ENCODE measurements around the gene GTF2B. TPM values are rescaled to one million over a fixed set of nuclear protein-coding genes. Genes with fewer than 3 reads are reported as not detected.

The GTF2B gene
- total and polyA plus RNA-seq, 7 donors, result 21.6 to 47.4 (median 33.9) TPM

GRCh38 chr1:88911161-88911560, 19.8 kb upstream of the GTF2B start:
- no peak overlapping the region for H3K27ac ChIP-seq
- intact Hi-C loops (cut with DNase I), result no loop called here
- TF ChIP-seq CTCF (IDR thresholded peaks at IDR 0.05) (no peak), POLR2AphosphoS5 (IDR thresholded peaks at IDR 0.05) (no peak), POLR2A (IDR thresholded peaks at IDR 0.05) (no peak), EP300 (IDR thresholded peaks at IDR 0.05) (no peak)
- H3K27me3 ChIP-seq, result no peaks in the 10 kb centered on the region
- WGBS, 2 donors, result 70 to 89% methylated on average over 9 of the region's 9 CpGs
- no peaks in the 10 kb centered on the region for H3K4me1 ChIP-seq
- no peak for DNase-seq
- no peak overlapping the region for H3K4me3 ChIP-seq
- H3K36me3 ChIP-seq, result no peaks in the 10 kb centered on the region
- no peaks in the 10 kb centered on the region for H3K9me3 ChIP-seq

- 93 to 96% methylated on average over 1 of the region's 1 CpG for WGBS, 2 donors
- no peaks in the 10 kb centered on the region for H3K27me3 ChIP-seq
Observed at GRCh38 chr1:88910401-88910800, 19.0 kb upstream of the GTF2B start.

GRCh38 chr1:88900883-88901282, 9.5 kb upstream of the GTF2B start:
- no peaks in the 10 kb centered on the region for H3K9me3 ChIP-seq
- no peaks in the 10 kb centered on the region for H3K27me3 ChIP-seq
- H3K27ac ChIP-seq, result no peak overlapping the region
- TF ChIP-seq EP300 (IDR thresholded peaks at IDR 0.05) (no peak), POLR2A (IDR thresholded peaks at IDR 0.05) (no peak), POLR2AphosphoS5 (IDR thresholded peaks at IDR 0.05) (no peak), CTCF (IDR thresholded peaks at IDR 0.05) (no peak)
- H3K36me3 ChIP-seq, result no peaks in the 10 kb centered on the region
- H3K4me1 ChIP-seq, result no peaks in the 10 kb centered on the region
- no peak for DNase-seq
- intact Hi-C loops (cut with DNase I), result no loop called here
- no peak overlapping the region for H3K4me3 ChIP-seq
- WGBS, 2 donors, result 96% methylated on average over 4 of the region's 4 CpGs

More at GRCh38 chr1:88910401-88910800, 19.0 kb upstream of the GTF2B start:
- no peak overlapping the region for H3K4me3 ChIP-seq
- no peak overlapping the region for H3K27ac ChIP-seq
- no peak for TF ChIP-seq POLR2A (IDR thresholded peaks at IDR 0.05)
- TF ChIP-seq EP300 (IDR thresholded peaks at IDR 0.05), result no peak
- no peak for TF ChIP-seq CTCF (IDR thresholded peaks at IDR 0.05)
- TF ChIP-seq POLR2AphosphoS5 (IDR thresholded peaks at IDR 0.05), result no peak
- H3K4me1 ChIP-seq, result no peaks in the 10 kb centered on the region
- no peak for DNase-seq
- intact Hi-C loops (cut with DNase I), result no loop called here
- H3K36me3 ChIP-seq, result no peaks in the 10 kb centered on the region
- H3K9me3 ChIP-seq, result no peaks in the 10 kb centered on the region

GRCh38 chr1:88897070-88897730, 5.8 kb upstream of the GTF2B start:
- Histone ChIP-seq H3K4me3 (no peak overlapping the region), H3K4me1 (no peaks in the 10 kb centered on the region), H3K36me3 (no peaks in the 10 kb centered on the region), H3K9me3 (no peaks in the 10 kb centered on the region), H3K27me3 (no peaks in the 10 kb centered on the region), H3K27ac (no peak overlapping the region)
- intact Hi-C loops (cut with DNase I), result loop anchor here (10.0 kb wide), 2 partner anchors 162 to 1098 kb away; partner anchors contain the start of gene ZNF326
- WGBS, 2 donors, result 79 to 91% methylated on average over 4 of the region's 4 CpGs
- TF ChIP-seq CTCF (IDR thresholded peaks at IDR 0.05) (no peak), POLR2AphosphoS5 (IDR thresholded peaks at IDR 0.05) (no peak), POLR2A (IDR thresholded peaks at IDR 0.05) (no peak), EP300 (IDR thresholded peaks at IDR 0.05) (no peak)
- DNase-seq, result no peak
